GM12891 (cell line): ENCODE results near the gene PTGFRN.
A peak's percentile ranks its signal among the peaks of the same experiment; 100 is the strongest.

Experiments used
- DNase-seq: peaks from one replicate; pipeline ENCODE4 v3.0.0; 2011; ENCODE audit warnings: low spot score; ENCODE audit not compliant: insufficient read length
- FAIRE-seq: peaks from 2 replicates; lab custom pipeline; 2011; peaks lifted over from hg19 to GRCh38; lab: Jason Lieb, UNC
- PAX5 ChIP-seq: IDR thresholded peaks from 2 replicates; pipeline ENCODE4 v1.6.1; 2011; ENCODE audit warnings: low read length, moderate library complexity, mild to moderate bottlenecking; ENCODE audit not compliant: insufficient read depth, severe bottlenecking
- POLR2A ChIP-seq: IDR thresholded peaks from 2 replicates; pipeline ENCODE4 v1.6.1; 2011; ENCODE audit warnings: low read depth, low read length, control low read depth
- POLR2AphosphoS5 ChIP-seq: IDR thresholded peaks from 2 replicates; pipeline ENCODE4 v1.6.1; 2011; ENCODE audit warnings: low read depth, low read length, control low read depth
- POU2F2 ChIP-seq: IDR thresholded peaks from 2 replicates; pipeline ENCODE4 v1.6.1; 2011; ENCODE audit warnings: low read depth, mild to moderate bottlenecking, control low read depth, low read length, moderate library complexity
- SPI1 ChIP-seq: IDR thresholded peaks from 2 replicates; pipeline ENCODE4 v1.6.1; 2011; ENCODE audit warnings: low read depth, low read length, control low read depth
- TAF1 ChIP-seq: IDR thresholded peaks from 2 replicates; pipeline ENCODE4 v1.6.1; 2011; ENCODE audit warnings: low read depth, low read length, control low read depth

PTGFRN gene

GRCh38 chr1:116906812-116907211, 2.9 kb upstream of the PTGFRN start:
- TF ChIP-seq TAF1, result no peak
- no peak for TF ChIP-seq PAX5
- FAIRE-seq, result no peak
- no peak for DNase-seq

- no peak for TF ChIP-seq TAF1
- TF ChIP-seq SPI1, result no peak
- TF ChIP-seq POLR2A, result no peak
- TF ChIP-seq POLR2AphosphoS5, result no peak
- TF ChIP-seq PAX5, result no peak
- TF ChIP-seq POU2F2, result no peak
- DNase-seq (no peak), FAIRE-seq (no peak)
Measured at GRCh38 chr1:116907351-116907750, 2.4 kb upstream of the PTGFRN start.

DNA sequence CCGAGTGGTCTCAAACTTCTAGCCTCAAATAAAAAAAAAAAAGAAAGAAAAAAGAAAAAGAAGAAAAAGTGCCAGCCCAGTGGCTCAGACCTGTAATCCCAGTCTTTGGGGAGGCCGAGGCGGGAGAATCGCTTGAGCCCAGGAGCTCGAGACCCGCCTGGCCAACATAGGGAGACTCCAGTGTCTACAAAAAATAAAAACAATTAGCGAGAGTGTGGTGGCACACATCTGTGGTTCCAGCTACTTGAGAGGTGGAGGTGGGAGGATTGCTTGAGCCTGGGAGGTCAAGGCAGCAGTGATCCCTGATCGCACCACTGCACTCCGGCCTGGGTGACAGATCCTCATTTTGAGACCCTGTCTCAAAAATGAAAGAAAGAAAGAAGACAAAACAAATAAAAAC, 1.4 kb upstream of the PTGFRN start:
- no peak for FAIRE-seq
- no peak for DNase-seq
- no peak for TF ChIP-seq POLR2A
- TF ChIP-seq SPI1, result no peak
- TF ChIP-seq POLR2AphosphoS5, result no peak
- no peak for TF ChIP-seq TAF1
- no peak for TF ChIP-seq POU2F2
- TF ChIP-seq PAX5, result no peak

DNA sequence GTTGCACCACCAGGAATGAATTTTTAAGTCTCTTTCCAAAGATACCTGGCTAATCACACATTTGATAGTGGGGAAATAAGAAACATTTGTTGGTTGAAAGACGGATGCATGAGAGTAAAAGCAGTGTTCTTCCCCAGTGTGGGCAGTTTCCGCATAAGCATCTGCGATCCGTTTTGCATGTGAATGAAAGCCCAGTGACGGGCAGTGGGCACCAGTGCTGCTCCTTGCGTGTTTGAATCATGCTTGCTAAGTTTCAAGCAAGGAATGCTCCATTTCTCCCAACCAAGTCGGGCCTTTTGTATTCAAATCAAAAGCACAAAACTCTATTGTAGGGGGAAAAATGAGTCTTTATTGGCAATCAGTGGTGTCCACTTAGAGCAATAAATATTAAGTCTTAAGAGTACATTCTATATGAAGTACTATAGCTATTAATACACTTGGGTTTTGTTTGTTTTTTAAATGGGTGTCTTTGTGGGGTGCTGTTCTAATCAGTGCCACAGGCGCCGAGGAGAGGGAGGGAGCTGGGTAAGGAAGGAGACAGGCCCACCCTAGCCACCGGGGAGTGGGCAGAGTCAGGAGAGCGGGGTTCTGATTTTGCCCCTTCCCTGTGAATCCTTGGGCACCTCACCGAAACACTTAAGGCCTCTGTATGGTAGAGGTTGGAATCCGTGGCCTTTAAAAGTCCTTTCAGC, 750 bp upstream of the PTGFRN start:
- FAIRE-seq (no peak), DNase-seq (no peak)
- TF ChIP-seq SPI1, result no peak
- TF ChIP-seq TAF1, result no peak
- TF ChIP-seq POLR2AphosphoS5, result no peak
- TF ChIP-seq PAX5, result no peak
- TF ChIP-seq POU2F2, result no peak
- TF ChIP-seq POLR2A, result no peak

DNA sequence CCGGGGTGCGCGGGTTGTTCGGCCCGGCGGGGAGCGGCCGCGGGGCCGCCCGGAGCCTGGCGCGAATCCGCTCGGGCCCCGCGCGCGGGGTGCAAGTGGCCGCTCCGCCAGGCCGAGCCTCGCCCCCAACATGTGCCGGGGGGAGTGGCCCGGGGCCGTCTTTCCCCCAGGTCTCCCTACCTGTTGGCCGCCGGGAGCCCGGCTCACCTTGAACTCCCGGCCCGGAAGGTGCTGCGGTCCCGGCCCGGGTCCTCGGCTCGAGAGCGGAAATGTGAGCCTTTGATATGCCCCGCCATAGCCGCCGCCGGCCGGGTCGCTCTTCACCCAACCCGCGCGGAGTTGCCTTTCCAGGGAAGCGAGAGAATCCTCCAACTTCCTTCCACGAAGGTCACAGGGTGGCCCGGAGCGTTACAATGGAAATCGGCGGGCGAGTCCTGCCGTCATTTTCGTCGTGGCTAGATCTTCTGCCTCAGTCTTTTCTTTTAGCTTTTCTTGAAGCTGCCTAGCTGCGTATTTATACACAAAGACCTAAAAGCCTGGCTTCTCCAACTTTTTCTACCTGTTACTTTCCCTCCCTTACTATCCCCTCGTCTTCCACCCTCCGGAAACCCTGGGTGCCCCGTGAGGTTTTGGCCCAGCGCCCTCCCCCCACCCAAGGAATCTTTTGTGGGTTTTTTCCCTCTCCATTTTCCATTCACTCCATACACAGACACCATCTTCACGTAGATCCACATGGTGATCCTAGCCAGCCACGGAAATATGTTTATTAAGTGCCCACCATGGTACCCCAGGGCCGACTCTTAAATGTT, 867 bp downstream of the PTGFRN start:
- no peak for FAIRE-seq
- TF ChIP-seq SPI1 (no peak), PAX5 (no peak), TAF1 (no peak), POLR2AphosphoS5 (no peak), POLR2A (no peak), POU2F2 (no peak)
- DNase-seq, result peak; percentile 28

GRCh38 chr1:116911188-116911553, 1.5 kb downstream of the PTGFRN start:
- FAIRE-seq (no peak), DNase-seq (no peak)
- TF ChIP-seq POU2F2 (no peak), PAX5 (no peak)

- DNase-seq (no peak), FAIRE-seq (no peak)
- no peak for TF ChIP-seq SPI1
- TF ChIP-seq POLR2AphosphoS5, result no peak
- no peak for TF ChIP-seq TAF1
- TF ChIP-seq PAX5, result no peak
- TF ChIP-seq POLR2A, result no peak
- no peak for TF ChIP-seq POU2F2
Measured at GRCh38 chr1:116911779-116912469, 2.2 kb downstream of the PTGFRN start.

DNA sequence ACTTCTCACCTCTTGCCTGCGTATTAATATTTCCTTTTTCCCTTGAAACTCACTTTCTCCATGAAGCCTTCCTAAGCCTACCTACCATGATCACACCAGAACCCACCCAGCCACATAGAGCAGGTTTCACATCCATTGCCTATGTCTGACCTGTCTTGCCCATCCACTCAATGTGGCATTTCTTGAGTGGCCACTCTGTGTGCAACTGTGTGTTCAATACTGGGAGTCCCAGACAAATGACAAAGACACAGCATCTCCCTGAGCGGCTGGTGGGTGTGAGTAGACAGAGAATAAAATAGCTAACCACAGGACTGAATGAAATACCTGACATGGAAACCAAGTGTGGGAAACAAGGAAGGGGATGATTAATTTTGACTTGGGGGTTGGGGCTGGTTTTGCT, 3.1 kb downstream of the PTGFRN start:
- no peak for DNase-seq
- FAIRE-seq, result no peak
- TF ChIP-seq POU2F2, result no peak
- no peak for TF ChIP-seq PAX5
- no peak for TF ChIP-seq POLR2A
- TF ChIP-seq POLR2AphosphoS5, result no peak
- TF ChIP-seq SPI1, result no peak
- TF ChIP-seq TAF1, result no peak

GRCh38 chr1:116913941-116914340, 4.2 kb downstream of the PTGFRN start:
- FAIRE-seq (no peak), DNase-seq (no peak)
- no peak for TF ChIP-seq POU2F2
- TF ChIP-seq TAF1, result no peak
- TF ChIP-seq PAX5, result no peak
- TF ChIP-seq SPI1, result no peak
- no peak for TF ChIP-seq POLR2A
- TF ChIP-seq POLR2AphosphoS5, result no peak

GRCh38 chr1:116914667-116915066, 5.0 kb downstream of the PTGFRN start:
- DNase-seq (no peak), FAIRE-seq (no peak)
- TF ChIP-seq POU2F2 (no peak), TAF1 (no peak), POLR2AphosphoS5 (no peak), SPI1 (no peak), POLR2A (no peak), PAX5 (no peak)
